Activated CD8-positive, alpha-beta T cell treated with anti-CD3 and anti-CD28 coated beads for 36 hours (primary cell): ENCODE measurements around the gene CGNL1. TPM values are rescaled to one million over a fixed set of nuclear protein-coding genes. Genes with fewer than 3 reads are reported as not detected.

Source experiments
- ATAC-seq: fragments of 200-7000 bp; cut with Tn5 transposase; one replicate; pipeline ENCODE4 v1.10.0; 2021; ENCODE audit warnings: mild to moderate bottlenecking, moderate library complexity
- CTCF ChIA-PET: fragments of 350-600 bp; sonication (Branson Sonifier 250); formaldehyde crosslinking; loops from one replicate; lab custom pipeline; 2021; ENCODE audit warnings: antibody characterized with exemption; lab: Charles Lee
- POLR2A ChIA-PET: fragments of 350-600 bp; sonication (Branson Sonifier 250); formaldehyde crosslinking; loops from one replicate; lab custom pipeline; 2021; ENCODE audit warnings: antibody characterized with exemption; lab: Charles Lee
- DNase-seq: peaks from one replicate; pipeline ENCODE4 v3.0.0-alpha.2; 2020
- H3K27ac Mint-ChIP-seq: one replicate; pipeline ENCODE4 v1.8.0; 2021; ENCODE audit warnings: mild to moderate bottlenecking, mixed read lengths
- H3K27me3 Mint-ChIP-seq: one replicate; pipeline ENCODE4 v1.8.0; 2021; ENCODE audit warnings: mixed read lengths
- H3K36me3 Mint-ChIP-seq: one replicate; pipeline ENCODE4 v1.8.0; 2021; ENCODE audit warnings: low read depth, mixed read lengths
- H3K4me1 Mint-ChIP-seq: one replicate; pipeline ENCODE4 v1.8.0; 2021; ENCODE audit warnings: low read depth, mixed read lengths
- H3K4me3 Mint-ChIP-seq: one replicate; pipeline ENCODE4 v1.8.0; 2021; ENCODE audit warnings: mild to moderate bottlenecking, moderate library complexity, mixed read lengths
- H3K9me3 Mint-ChIP-seq: one replicate; pipeline ENCODE4 v1.8.0; 2021; ENCODE audit warnings: mixed read lengths
- CTCF ChIP-seq: fragments of 200-600 bp; IDR thresholded peaks from one replicate; pipeline ENCODE4 v1.8.0; 2022; ENCODE audit warnings: antibody characterized with exemption, mild to moderate bottlenecking
- intact Hi-C: fragments of 100-400 bp; cut with micrococcal nuclease; formaldehyde crosslinking; loops from one replicate; pipeline ENCODE4 v1.10.0; 2022
- total RNA-seq, 2 experiments: library from RNA; stranded (reverse); gene quantifications; one replicate each; pipeline ENCODE4 v1.2.3, GENCODE V29; 2021

Gene CGNL1
- total RNA-seq, 2 experiments from 2014 or later: not detected

- H3K27ac Mint-ChIP-seq: no peak overlapping the region
- no peaks in the 10 kb centered on the region for H3K36me3 Mint-ChIP-seq
- ChIA-PET POLR2A (no interaction called here), CTCF (no interaction called here)
- intact Hi-C loops: no loop called here
- no peak overlapping the region for H3K4me3 Mint-ChIP-seq
- DNase-seq (no peak), ATAC-seq (no peak)
- no peaks in the 10 kb centered on the region for H3K27me3 Mint-ChIP-seq
- H3K4me1 Mint-ChIP-seq: no peaks in the 10 kb centered on the region
- H3K9me3 Mint-ChIP-seq: no peaks in the 10 kb centered on the region
- TF ChIP-seq CTCF: no peak
These were observed 51.1 kb downstream of the CGNL1 start for GRCh38 chr15:57427367-57427821.

GRCh38 chr15:57432141-57432741, 55.9 kb downstream of the CGNL1 start:
- H3K4me1 Mint-ChIP-seq: no peaks in the 10 kb centered on the region
- no peaks in the 10 kb centered on the region for H3K36me3 Mint-ChIP-seq
- CTCF ChIA-PET: no interaction called here
- H3K27me3 Mint-ChIP-seq: no peaks in the 10 kb centered on the region
- H3K27ac Mint-ChIP-seq: no peak overlapping the region
- intact Hi-C loops: no loop called here
- DNase-seq (no peak), ATAC-seq (no peak)
- TF ChIP-seq CTCF: no peak
- H3K9me3 Mint-ChIP-seq: no peaks in the 10 kb centered on the region
- POLR2A ChIA-PET: interaction anchor here (0.6 kb wide), 1 partner anchor 1193 kb away, joined by 3 read pairs; no protein-coding TSS in a partner anchor
- no peak overlapping the region for H3K4me3 Mint-ChIP-seq

GRCh38 chr15:57436166-57436565, 59.9 kb downstream of the CGNL1 start:
- intact Hi-C loops: no loop called here
- POLR2A ChIA-PET: no interaction called here
- DNase-seq: no peak

GRCh38 chr15:57436961-57437360, 60.7 kb downstream of the CGNL1 start:
- Mint-ChIP-seq H3K27ac (no peak overlapping the region), H3K4me1 (no peaks in the 10 kb centered on the region), H3K27me3 (no peaks in the 10 kb centered on the region), H3K36me3 (no peaks in the 10 kb centered on the region), H3K9me3 (no peaks in the 10 kb centered on the region), H3K4me3 (no peak overlapping the region)
- TF ChIP-seq CTCF: no peak
- ChIA-PET POLR2A (no interaction called here), CTCF (no interaction called here)
- intact Hi-C loops: no loop called here
- no peak for DNase-seq
- no peak for ATAC-seq

More at GRCh38 chr15:57436166-57436565, 59.9 kb downstream of the CGNL1 start:
- no peak for ATAC-seq
- CTCF ChIA-PET: no interaction called here
- Mint-ChIP-seq H3K27ac (no peak overlapping the region), H3K9me3 (no peaks in the 10 kb centered on the region), H3K4me3 (no peak overlapping the region), H3K4me1 (no peaks in the 10 kb centered on the region), H3K36me3 (no peaks in the 10 kb centered on the region), H3K27me3 (no peaks in the 10 kb centered on the region)
- no peak for TF ChIP-seq CTCF

- no peaks in the 10 kb centered on the region for H3K27me3 Mint-ChIP-seq
- H3K9me3 Mint-ChIP-seq: no peaks in the 10 kb centered on the region
- no peak for ATAC-seq
- no peak overlapping the region for H3K27ac Mint-ChIP-seq
- no peaks in the 10 kb centered on the region for H3K4me1 Mint-ChIP-seq
- H3K36me3 Mint-ChIP-seq: no peaks in the 10 kb centered on the region
- ChIA-PET POLR2A (no interaction called here), CTCF (no interaction called here)
- H3K4me3 Mint-ChIP-seq: no peak overlapping the region
- DNase-seq: no peak
- no peak for TF ChIP-seq CTCF
- intact Hi-C loops: no loop called here
These were observed 61.3 kb downstream of the CGNL1 start for GRCh38 chr15:57437564-57437963.
